Colonic mucosa (tissue), 4 donors: ENCODE data around the gene AP1S1. TPM values are rescaled to one million over a fixed set of nuclear protein-coding genes. Genes with fewer than 3 reads are reported as not detected.

Experiments used
- DNase-seq: peaks from one replicate; pipeline ENCODE4 v3.0.0-alpha.2; 2020
- H3K27ac ChIP-seq: fragments of 200-600 bp; one replicate; pipeline ENCODE4 v1.8.0; 2021
- H3K27me3 ChIP-seq: fragments of 200-600 bp; one replicate; pipeline ENCODE4 v1.8.0; 2021
- H3K36me3 ChIP-seq: fragments of 200-600 bp; one replicate; pipeline ENCODE4 v1.8.0; 2021
- H3K4me1 ChIP-seq: fragments of 200-600 bp; one replicate; pipeline ENCODE4 v1.8.0; 2021; ENCODE audit warnings: mild to moderate bottlenecking
- H3K4me3 ChIP-seq: fragments of 200-600 bp; one replicate; pipeline ENCODE4 v1.8.0; 2021
- H3K9ac ChIP-seq, 2 donors: one replicate each; pipeline ENCODE4 v1.7.0; 2013; ENCODE audit warnings: control low read depth in 2 of 2, low read depth in 2 of 2, low read length in 2 of 2
- H3K9me3 ChIP-seq: fragments of 200-600 bp; one replicate; pipeline ENCODE4 v1.8.0; 2021
- CTCF ChIP-seq: fragments of 200-600 bp; IDR thresholded peaks from one replicate; pipeline ENCODE4 v1.8.0; 2022; ENCODE audit warnings: antibody characterized with exemption, mild to moderate bottlenecking
- intact Hi-C: fragments of 100-400 bp; cut with DNase I; formaldehyde crosslinking; loops from one replicate; pipeline ENCODE4 v1.14.1; 2022
- total RNA-seq, 2 donors: library from RNA; stranded (reverse); fragmentation: NEBNext Ultra II Directional in 1 of 2; extraction: Animal tissue kit (Norgen Biotek cat#: 25700) in 1 of 2; gene quantifications; one replicate each; pipeline ENCODE4 v1.2.1, GENCODE V29; 2021
- donor health status: healthy.
- donor health status: DM: no; HTN: no; CAD: no.
- donor health status: DM: no; HTN: no; CAD: no.

Gene AP1S1
- total RNA-seq, 2 donors from 2014 or later = 111 to 127 TPM

- no peak overlapping the region for H3K27ac ChIP-seq
Observed at GRCh38 chr7:101169110-101169837, 15.0 kb downstream of the AP1S1 start.

GRCh38 chr7:101169838-101170551, 15.7 kb downstream of the AP1S1 start:
- intact Hi-C loops = loop anchor here (2.0 kb wide), 1 partner anchor 23 kb away; no protein-coding TSS in a partner anchor
- H3K9ac ChIP-seq = no peak overlapping the region
- H3K4me1 ChIP-seq = peaks cover 19% of the 10 kb centered on the region
- no peaks in the 10 kb centered on the region for H3K36me3 ChIP-seq
- peak; percentile 81 for DNase-seq
- no peak overlapping the region for H3K27ac ChIP-seq
- H3K4me3 ChIP-seq = no peak overlapping the region
- TF ChIP-seq CTCF = peak; percentile 91
- H3K27me3 ChIP-seq = peaks cover 88% of the 10 kb centered on the region
- no peaks in the 10 kb centered on the region for H3K9me3 ChIP-seq

More at GRCh38 chr7:101169110-101169837, 15.0 kb downstream of the AP1S1 start:
- Histone ChIP-seq H3K9ac (peak overlapping the region in 1 of 2 donors; percentile 12), H3K4me1 (peaks cover 24% of the 10 kb centered on the region), H3K36me3 (no peaks in the 10 kb centered on the region), H3K4me3 (no peak overlapping the region), H3K9me3 (no peaks in the 10 kb centered on the region), H3K27me3 (peaks cover 96% of the 10 kb centered on the region)
- no peak for TF ChIP-seq CTCF
- DNase-seq = no peak
- intact Hi-C loops = no loop called here

GRCh38 chr7:101170617-101171441, 16.6 kb downstream of the AP1S1 start:
- Histone ChIP-seq H3K27ac (no peak overlapping the region), H3K9me3 (no peaks in the 10 kb centered on the region), H3K4me1 (peaks cover 16% of the 10 kb centered on the region), H3K9ac (no peak overlapping the region), H3K36me3 (no peaks in the 10 kb centered on the region), H3K4me3 (no peak overlapping the region), H3K27me3 (peaks cover 80% of the 10 kb centered on the region)
- DNase-seq = no peak
- no peak for TF ChIP-seq CTCF
- intact Hi-C loops = loop anchor here (2.0 kb wide), 1 partner anchor 24 kb away; no protein-coding TSS in a partner anchor

GRCh38 chr7:101171442-101171837, 17.2 kb downstream of the AP1S1 start:
- H3K27me3 ChIP-seq = peaks cover 79% of the 10 kb centered on the region
- no peak overlapping the region for H3K9ac ChIP-seq
- peaks cover 16% of the 10 kb centered on the region for H3K4me1 ChIP-seq
- no peak for TF ChIP-seq CTCF
- no peak overlapping the region for H3K4me3 ChIP-seq
- H3K36me3 ChIP-seq = no peaks in the 10 kb centered on the region
- H3K9me3 ChIP-seq = no peaks in the 10 kb centered on the region
- H3K27ac ChIP-seq = no peak overlapping the region
- DNase-seq = no peak
- intact Hi-C loops = loop anchor here (2.0 kb wide), 1 partner anchor 25 kb away; no protein-coding TSS in a partner anchor
